Iris pigment epithelial cell (primary cell): ENCODE results near the gene NCF2.

ENCODE experiments used
- DNase-seq: peaks from one replicate; pipeline ENCODE4 v3.0.0-alpha.2; 2011; ENCODE audit warnings: low read depth

The NCF2 gene

DNA sequence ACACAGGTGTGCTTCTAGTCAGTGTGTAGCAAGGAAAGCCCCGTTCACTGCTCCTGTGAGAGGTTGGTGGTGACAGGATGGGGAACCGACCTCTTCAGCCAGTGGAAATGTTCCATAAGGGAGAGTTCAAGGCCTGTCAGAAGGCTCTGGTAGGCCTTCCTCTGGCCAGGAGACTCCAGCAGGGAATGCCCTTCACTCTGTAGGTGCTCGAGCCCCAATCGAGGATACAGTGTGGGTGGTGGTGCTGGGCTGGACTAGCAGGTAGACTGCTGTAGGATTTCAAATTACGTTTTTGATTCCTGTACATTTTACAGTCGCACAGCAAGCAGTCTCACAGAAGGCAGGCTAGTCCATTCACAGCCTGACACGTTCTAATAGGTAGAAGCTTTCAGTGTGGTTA is 37.8 kb downstream of the NCF2 start:
- DNase-seq, result no peak

DNA sequence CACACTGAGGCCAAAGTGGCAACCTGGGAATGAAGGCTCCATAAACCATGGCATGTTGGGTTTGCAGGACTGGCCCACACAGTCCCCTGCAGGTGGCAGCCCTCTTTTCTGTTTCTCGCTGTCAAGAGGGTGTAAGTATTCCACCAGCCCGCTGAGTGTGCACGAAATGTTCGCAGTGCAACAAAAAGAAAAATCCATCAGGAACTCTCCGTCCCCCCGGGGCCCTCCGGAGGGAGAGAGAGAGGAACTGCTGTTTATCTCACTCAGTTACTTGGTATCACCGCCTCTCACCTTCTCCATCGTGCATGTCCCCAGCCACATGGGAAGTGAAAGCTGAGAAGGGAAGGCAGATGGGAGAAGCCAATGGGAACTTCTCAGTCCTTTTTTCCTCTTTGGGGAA is 38.3 kb downstream of the NCF2 start:
- DNase-seq, result no peak

DNA sequence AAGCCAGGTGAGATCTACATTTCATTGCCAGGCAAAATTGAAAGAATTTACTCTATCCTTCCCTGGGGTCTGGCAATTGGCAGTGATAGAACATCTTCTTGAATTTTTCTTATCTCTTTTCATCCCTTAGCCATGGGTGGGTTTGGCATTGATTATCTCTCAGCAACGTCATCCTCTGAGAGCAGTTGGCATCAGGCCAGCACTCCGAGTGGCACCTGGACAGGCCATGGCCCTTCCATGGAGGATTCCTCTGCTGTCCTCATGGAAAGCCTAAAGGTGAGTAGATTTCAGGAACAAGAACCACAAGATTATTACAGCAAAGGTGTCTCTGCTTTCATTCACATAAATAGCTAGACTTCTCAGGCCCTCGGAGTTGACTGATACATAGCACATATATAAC is 39.3 kb downstream of the NCF2 start:
- no peak for DNase-seq

DNA sequence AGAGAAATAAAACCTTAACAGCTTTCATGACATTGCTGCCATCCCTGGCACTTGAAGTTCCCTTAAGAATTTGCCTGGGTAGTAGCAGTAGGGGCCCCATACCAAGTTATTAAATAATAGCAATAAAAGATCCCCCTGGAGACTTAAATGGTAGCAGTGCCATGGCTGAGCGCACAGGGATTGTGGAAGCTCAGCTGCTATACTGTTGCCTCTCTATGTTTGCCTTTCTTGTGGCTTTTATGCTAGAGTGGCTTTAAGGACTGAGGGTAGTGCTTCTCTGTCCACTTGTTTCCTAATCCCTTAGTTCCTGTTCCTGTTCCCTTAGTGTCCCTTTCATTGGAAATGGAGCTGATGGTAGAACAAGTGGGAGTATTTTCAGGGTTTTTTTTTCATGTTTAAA is 42.1 kb downstream of the NCF2 start:
- no peak for DNase-seq

DNA sequence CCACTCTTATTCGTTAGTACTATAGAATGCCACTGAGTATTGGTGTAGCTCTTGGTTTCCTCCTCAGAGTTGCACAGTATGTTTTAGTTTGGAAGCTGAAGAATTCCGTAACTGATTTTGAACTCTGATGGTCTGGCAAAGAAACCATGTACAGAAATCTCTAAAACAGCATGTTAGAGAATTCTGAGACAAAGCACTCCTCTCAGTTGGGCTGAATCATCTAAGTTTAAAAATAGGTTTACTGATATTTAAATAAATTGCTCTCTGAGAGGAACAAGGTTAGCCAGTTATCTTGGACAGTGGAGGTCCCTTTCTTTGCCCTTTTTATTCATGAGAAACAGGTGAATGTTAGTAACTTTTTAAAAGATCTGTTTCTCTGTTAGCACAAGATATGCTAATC is 43.8 kb downstream of the NCF2 start:
- DNase-seq, result peak; percentile 10

DNA sequence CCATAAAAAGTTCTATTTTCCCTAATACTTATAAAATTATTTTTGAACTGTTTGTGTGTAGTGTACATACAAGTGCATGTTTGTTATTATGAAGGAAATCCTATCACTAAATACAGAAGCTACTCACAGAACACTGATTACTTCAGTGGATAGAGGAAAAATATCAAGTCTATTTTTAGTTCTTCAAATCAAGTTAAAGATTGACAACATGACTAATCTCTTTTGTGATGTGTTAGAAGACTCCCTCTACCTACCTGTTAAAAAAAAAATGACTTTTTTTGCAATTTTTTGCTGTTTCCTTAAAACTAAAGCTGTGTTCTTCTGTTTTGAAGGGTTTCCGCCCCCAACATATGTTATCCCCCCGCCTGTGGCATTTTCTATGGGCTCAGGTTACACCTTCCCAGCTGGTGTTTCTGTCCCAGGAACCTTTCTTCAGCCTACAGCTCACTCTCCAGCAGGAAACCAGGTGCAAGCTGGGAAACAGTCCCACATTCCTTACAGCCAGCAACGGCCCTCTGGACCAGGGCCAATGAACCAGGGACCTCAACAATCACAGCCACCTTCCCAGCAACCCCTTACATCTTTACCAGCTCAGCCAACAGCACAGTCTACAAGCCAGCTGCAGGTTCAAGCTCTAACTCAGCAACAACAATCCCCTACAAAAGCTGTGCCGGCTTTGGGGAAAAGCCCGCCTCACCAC is 45.5 kb downstream of the NCF2 start:
- DNase-seq, result no peak

DNA sequence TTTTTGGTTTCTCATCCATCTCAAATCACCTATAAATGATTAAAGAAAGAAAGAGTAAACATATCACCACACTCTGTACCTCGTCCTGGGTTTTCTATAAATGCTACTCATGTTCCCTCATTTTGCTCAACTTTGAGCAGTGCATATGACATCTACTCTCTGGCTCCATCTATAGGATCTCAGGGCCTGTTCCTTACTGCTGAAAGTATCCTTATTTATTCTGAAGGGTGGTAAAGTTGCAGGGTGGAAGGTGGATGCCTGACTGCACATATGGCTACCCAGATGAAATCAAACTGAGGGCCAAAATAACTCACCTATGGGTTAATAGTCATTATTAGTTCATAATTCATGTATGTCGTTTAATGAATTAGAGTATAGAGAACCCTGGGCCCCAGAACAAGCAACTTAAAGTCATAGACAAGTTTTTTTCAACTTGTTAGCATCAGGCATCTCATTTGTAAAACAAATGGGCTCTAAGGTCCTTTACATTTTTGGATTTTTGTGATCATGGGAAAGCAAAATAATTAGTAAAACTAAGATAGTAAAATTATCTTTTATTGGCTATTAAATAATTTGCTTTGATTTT is 46.5 kb downstream of the NCF2 start:
- peak; percentile 76 for DNase-seq

DNA sequence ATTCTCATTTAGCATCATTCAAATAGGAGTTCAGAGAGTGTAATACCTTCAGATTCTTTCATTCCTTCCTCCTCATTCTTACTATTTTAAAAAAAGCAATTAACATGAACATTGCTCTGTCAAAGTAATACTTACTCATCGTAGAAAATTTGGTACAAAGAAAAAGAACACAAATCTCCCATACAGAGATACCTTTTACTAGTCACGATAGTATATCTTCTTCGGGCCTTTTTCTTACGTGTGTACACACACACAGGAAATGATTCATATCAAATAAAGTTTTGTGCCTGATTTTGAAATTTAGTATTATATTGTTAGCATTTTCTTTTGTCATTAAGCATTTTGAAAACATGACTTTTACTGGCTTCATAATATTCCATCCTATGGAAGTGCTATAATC is 52.9 kb downstream of the NCF2 start:
- DNase-seq, result peak; percentile 27

DNA sequence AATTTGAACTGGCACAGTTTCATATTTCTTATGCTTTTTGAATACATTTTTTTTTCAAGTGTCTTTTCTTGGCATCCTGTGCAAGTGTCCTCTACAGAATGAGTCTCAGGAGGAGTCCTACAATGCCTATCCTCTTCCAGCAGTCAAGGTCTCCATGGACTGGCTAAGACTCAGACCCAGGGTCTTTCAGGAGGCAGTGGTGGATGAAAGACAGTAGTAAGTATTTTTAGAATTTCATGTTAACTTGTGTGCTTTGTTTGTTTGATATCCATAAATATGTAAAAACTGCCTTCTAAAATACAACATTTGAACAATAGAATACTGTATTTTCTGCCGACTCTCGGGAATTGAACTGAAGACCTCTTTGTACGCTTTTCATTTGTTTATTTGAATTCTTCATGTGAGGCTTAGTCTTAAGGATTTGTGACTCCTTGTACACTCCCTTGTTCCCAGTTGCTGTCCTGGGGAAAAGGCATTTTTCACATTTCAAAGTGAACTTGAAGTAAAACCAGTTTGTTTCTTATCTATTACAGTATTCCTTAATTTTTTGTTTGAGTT is 56.6 kb downstream of the NCF2 start:
- no peak for DNase-seq

DNA sequence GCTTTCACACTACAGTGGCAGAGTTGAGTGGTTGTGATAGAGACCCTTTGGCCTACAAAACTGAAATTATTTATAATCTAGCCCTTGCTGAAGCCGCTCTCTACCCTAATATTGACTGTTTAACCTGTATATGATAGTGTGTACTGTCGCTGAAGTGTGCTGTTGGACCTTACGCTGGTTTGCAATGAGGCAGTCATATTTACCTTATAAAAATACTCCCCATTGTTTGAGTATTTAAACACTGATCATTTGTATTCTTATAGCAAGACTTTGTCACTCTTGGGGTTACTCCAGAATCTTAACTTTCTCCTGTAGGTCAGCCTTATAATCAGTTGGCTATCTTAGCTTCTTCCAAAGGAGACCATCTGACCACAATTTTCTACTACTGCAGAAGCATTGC is 61.7 kb downstream of the NCF2 start:
- no peak for DNase-seq

DNA sequence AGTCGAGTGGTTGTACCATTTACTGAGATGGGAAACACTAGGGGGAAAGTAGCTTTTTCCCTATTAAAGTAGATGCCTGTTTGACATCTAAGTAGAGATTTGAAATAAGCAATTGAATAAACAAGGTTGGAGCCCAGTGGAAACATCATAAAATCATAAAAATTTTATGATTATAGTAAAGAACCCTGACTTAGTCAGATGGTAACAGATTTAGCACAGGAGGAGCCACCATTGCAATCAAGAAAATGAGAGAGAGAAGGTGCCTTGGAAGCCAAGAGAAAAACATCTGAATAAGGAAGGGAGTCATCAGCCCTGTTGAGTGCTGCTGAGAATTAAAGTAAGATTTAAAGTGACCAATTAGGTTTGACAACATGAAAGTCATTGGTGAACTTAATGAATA is 68.2 kb downstream of the NCF2 start:
- no peak for DNase-seq

DNA sequence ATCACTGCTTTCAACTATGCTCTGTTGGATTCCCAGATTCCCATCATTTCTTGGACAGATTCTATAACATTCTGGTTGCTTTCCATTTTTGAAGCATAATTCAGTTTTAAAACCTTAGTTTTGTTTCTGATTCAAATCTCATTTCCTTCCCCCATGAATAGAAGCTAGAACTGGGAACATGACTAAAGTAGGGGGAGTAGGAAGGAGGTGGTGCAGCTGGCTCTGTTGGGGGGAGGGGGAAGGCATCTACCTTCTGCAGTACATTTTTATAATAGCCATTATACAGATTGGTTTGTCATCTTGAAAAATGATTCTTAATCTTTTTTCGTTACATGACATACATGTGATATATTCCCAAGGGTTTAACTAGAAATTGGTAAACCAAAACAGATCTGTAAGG is 69.9 kb downstream of the NCF2 start:
- no peak for DNase-seq

DNA sequence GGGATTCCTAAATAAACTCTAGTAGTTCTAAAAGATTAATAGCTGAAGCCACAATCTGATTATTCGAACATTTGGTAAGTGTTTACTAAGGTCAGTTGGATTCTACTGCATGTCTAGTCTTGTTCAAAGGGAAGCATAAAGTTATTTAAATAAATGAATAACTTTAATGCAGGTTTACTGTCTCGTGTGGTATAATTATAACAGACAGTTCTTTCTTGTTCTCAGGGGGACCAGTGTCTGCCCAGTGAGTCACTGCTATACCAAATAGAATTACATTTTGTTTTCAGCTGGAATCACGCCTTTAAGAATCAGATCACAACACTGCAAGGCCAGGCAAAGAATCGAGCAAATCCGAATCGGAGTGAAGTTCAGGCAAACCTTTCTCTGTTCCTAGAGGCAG is 72.9 kb downstream of the NCF2 start:
- DNase-seq, result no peak

DNA sequence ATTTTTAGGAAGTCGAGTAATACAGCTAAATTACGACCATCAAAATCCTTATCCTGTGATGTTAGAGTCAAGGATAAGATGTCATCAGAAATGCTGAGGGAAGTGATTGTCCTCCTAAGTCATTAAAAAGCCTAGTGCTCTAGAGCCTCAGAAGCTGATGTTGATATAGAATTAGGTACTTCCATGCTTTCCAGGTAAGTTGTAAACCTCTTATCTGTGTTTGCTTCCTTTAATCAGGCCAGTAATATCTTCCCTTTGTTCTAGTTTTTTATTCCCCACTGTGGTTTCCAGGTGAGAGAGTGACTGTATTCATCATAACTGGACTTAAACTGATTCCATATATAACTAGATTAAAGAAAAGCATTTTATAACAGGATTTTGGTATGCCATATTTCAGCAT is 73.5 kb downstream of the NCF2 start:
- no peak for DNase-seq

DNA sequence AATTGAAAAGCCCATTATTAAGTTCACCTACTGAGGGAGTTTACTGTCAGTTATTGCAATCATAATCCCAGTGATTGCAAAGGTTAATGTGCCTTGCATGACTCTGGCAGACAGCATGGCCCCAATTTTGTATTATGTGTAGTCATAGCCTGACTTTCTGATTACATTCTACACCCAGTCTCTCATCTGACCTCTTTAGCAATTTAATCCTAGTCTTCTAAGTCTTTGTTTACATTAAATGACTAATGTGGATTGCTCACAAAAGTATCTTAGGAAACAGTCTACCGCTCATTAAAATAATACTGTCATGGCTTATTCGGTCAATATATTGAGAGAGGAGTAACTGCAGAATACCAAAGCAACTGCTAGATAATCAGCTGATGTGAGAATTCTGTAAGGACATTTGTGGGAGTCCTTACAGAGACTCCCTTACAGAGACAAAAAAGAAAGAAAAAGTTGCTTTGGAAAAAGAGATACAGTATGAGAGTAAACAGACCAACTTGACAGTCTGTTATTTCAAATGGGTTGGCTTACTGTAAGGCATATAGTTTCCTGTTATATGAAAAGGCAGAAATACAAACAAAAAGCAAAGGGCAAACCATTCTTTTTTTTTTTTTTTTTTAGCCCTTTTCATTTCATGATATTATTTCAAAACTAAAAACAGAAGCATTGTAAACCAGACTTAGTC is 75.1 kb downstream of the NCF2 start:
- DNase-seq, result peak; percentile 91

DNA sequence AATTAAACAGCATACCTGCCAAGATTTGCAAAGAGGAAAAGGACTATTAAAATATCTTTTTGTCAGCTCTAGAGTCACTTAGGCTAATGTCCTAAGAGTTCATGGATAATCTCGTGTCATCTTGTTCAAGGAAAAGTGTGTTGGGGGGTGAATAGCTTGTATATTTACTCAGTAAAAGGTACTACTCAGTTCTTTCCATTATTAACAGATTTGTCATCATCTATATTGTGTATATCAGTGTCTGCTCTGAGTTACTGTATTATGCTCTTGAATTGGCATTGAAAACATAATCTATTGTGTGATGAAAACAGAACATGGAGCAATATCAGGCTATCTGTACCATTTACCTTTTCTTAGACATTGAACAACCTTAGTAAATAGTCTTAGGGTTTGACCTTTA is 76.0 kb downstream of the NCF2 start:
- DNase-seq, result no peak

DNA sequence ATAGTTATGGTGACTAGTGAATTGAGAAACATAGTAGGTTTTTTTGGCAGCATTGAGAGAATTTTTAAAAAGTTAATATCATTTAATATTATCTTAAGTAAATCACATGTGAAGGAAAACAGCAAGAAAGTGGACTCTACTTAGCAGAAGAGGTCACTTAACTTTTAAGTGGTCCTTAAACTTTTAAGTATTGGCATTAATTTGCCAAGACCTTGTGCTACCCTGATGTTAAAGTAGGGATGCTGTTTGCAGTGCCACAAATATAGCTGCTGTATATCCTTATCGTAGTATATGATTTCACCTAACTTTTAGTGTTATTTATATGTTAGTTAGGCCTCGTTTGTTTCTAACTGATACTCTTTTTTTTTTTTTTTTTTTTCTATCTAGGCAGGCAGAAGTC is 77.8 kb downstream of the NCF2 start:
- no peak for DNase-seq

DNA sequence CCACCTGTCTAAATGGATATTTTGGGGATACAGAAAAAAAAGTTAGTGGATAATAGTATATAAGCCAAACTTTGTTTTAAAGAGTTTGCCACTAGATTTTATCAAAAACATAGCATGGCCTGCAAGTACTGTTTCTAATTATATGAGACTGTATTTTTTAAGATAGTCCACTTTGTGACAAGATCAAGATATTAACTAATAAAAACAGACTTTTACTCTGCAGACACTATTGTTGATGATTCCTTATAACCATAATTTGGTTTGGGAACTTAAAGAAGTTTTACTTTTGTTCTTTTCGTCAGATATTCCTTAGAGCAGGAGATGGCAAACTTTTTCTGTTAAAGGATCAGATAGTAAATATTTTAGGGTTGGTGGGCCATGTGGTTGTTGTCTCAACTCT is 81.6 kb downstream of the NCF2 start:
- DNase-seq, result no peak

DNA sequence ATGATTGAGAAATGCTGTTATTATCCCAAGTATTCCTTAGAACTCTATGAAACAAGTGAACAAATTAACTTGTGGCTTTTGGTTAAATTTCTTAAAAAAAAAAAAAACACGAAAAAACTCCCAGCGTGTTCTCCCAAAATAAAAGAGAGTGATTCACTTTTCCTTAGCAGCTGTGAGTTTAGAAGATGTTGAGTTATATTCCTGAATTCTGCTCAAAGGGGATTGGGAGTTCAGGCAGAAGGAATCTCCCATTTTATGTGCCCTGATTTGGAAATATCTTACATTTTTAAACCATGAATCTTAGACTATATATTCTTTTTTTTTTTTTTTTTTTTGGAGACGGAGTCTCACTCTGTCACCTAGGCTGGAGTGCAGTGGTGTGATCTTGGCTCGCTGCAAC is 83.7 kb downstream of the NCF2 start:
- DNase-seq, result no peak
